Uterus (tissue), 2 donors: ENCODE results near the gene DMXL1.

Experiments
- CTCF ChIP-seq, 4 experiments: fragments of 200-600 bp in 2 of 4; fragments of 450-650 bp in 2 of 4; sonication (generic) in 2 of 4; IDR thresholded peaks; one replicate each; pipeline ENCODE4 v1.5.1; 2016 to 2019; ENCODE audit warnings: antibody characterized with exemption in 4 of 4, mild to moderate bottlenecking in 2 of 4, moderate library complexity in 1 of 4
- POLR2A ChIP-seq, 2 donors: fragments of 450-650 bp; IDR thresholded peaks; one replicate each; pipeline ENCODE4 v1.6.1; 2016; ENCODE audit warnings: antibody characterized with exemption in 2 of 2, mild to moderate bottlenecking in 1 of 2, moderate library complexity in 1 of 2

GRCh38 chr5:119022773-119023172, 48.1 kb upstream of the DMXL1 start:
- TF ChIP-seq CTCF (IDR thresholded peaks at IDR 0.05) (no peak), POLR2A (IDR thresholded peaks at IDR 0.05) (no peak)
